ENCODE measurements around the gene PHRF1.

GRCh38 chr11:598005-598680 is 21.9 kb downstream of the PHRF1 start:
- TF ChIP-seq RFX5 (IDR thresholded peaks at IDR 0.05; ENCODE audit: low read depth, low read length) (no peak), CTCF (conservative IDR thresholded peaks at IDR 0.05; ENCODE audit: low read depth, low read length) (no peak), POLR2A (IDR thresholded peaks at IDR 0.05; ENCODE audit: low read depth, low read length) (no peak), RCOR1 (IDR thresholded peaks at IDR 0.05; ENCODE audit: insufficient replicate concordance, low read length) (no peak), CEBPB (IDR thresholded peaks at IDR 0.05; ENCODE audit: low read depth, low read length) (no peak), BHLHE40 (IDR thresholded peaks at IDR 0.05; ENCODE audit: low read depth, low read length) (no peak), MXI1 (IDR thresholded peaks at IDR 0.05; ENCODE audit: borderline replicate concordance, low read depth, low read length) (no peak), SMC3 (IDR thresholded peaks at IDR 0.05; ENCODE audit: low read depth, low read length) (no peak), CHD1 (IDR thresholded peaks at IDR 0.05; ENCODE audit: low read depth, low read length) (no peak), RAD21 (IDR thresholded peaks at IDR 0.05; ENCODE audit: low read length) (no peak), ELK1 (IDR thresholded peaks at IDR 0.05; ENCODE audit: borderline replicate concordance, low read depth, low read length) (no peak)

Data from IMR-90 (cell line).